ENCODE data around the gene CHCHD3. TPM values are rescaled to one million over a fixed set of nuclear protein-coding genes. Genes with fewer than 3 reads are reported as not detected.

Gene CHCHD3
- total RNA-seq, 4 donors from 2014 or later = 33.9 to 37.2 (median 35.8) TPM

- 81% methylated on average over 3 of the region's 3 CpGs for WGBS
- Histone ChIP-seq H3K9me3 (no peaks in the 10 kb centered on the region), H3K4me1 (no peaks in the 10 kb centered on the region), H3K27ac (no peak overlapping the region), H3K36me3 (no peaks in the 10 kb centered on the region), H3K27me3 (no peaks in the 10 kb centered on the region), H3K4me3 (no peak overlapping the region)
- no peak for DNase-seq (ENCODE audit: low spot score in 2 of 2)
- TF ChIP-seq EP300 (IDR thresholded peaks at IDR 0.05) (no peak), POLR2AphosphoS5 (IDR thresholded peaks at IDR 0.05) (no peak), POLR2A (IDR thresholded peaks at IDR 0.05) (no peak)
- TF ChIP-seq, protein P1, sequence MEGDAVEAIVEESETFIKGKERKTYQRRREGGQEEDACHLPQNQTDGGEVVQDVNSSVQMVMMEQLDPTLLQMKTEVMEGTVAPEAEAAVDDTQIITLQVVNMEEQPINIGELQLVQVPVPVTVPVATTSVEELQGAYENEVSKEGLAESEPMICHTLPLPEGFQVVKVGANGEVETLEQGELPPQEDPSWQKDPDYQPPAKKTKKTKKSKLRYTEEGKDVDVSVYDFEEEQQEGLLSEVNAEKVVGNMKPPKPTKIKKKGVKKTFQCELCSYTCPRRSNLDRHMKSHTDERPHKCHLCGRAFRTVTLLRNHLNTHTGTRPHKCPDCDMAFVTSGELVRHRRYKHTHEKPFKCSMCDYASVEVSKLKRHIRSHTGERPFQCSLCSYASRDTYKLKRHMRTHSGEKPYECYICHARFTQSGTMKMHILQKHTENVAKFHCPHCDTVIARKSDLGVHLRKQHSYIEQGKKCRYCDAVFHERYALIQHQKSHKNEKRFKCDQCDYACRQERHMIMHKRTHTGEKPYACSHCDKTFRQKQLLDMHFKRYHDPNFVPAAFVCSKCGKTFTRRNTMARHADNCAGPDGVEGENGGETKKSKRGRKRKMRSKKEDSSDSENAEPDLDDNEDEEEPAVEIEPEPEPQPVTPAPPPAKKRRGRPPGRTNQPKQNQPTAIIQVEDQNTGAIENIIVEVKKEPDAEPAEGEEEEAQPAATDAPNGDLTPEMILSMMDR (IDR thresholded peaks at IDR 0.05) = no peak
Observed at GRCh38 chr7:132757783-132758182, 324.1 kb downstream of the CHCHD3 start.

- no peaks in the 10 kb centered on the region for H3K36me3 ChIP-seq
- no peak for TF ChIP-seq POLR2AphosphoS5 (IDR thresholded peaks at IDR 0.05)
- TF ChIP-seq, protein P1 (IDR thresholded peaks at IDR 0.05) = no peak
Observed at GRCh38 chr7:132756484-132756990, 325.4 kb downstream of the CHCHD3 start.

GRCh38 chr7:132755538-132756483 lies 326.1 kb downstream of the CHCHD3 start:
- H3K27me3 ChIP-seq = peaks cover 5% of the 10 kb centered on the region
- H3K4me3 ChIP-seq = no peak overlapping the region
- H3K36me3 ChIP-seq = no peaks in the 10 kb centered on the region
- WGBS = 81% methylated on average over 5 of the region's 5 CpGs
- DNase-seq (ENCODE audit: low spot score in 2 of 2) = no peak
- no peaks in the 10 kb centered on the region for H3K4me1 ChIP-seq
- TF ChIP-seq EP300 (IDR thresholded peaks at IDR 0.05) = no peak
- TF ChIP-seq POLR2A (IDR thresholded peaks at IDR 0.05) = no peak
- TF ChIP-seq POLR2AphosphoS5 (IDR thresholded peaks at IDR 0.05) = no peak
- TF ChIP-seq, protein P1 (IDR thresholded peaks at IDR 0.05) = no peak
- H3K27ac ChIP-seq = no peak overlapping the region
- no peaks in the 10 kb centered on the region for H3K9me3 ChIP-seq

More at GRCh38 chr7:132756484-132756990, 325.4 kb downstream of the CHCHD3 start:
- DNase-seq (ENCODE audit: low spot score in 2 of 2) = no peak
- H3K9me3 ChIP-seq = no peaks in the 10 kb centered on the region
- no peak overlapping the region for H3K4me3 ChIP-seq
- WGBS = 77% methylated on average over 5 of the region's 5 CpGs
- no peaks in the 10 kb centered on the region for H3K27me3 ChIP-seq
- no peaks in the 10 kb centered on the region for H3K4me1 ChIP-seq
- no peak overlapping the region for H3K27ac ChIP-seq

- no peaks in the 10 kb centered on the region for H3K4me1 ChIP-seq
- H3K9me3 ChIP-seq = no peaks in the 10 kb centered on the region
- H3K27ac ChIP-seq = no peak overlapping the region
- no peak for DNase-seq (ENCODE audit: low spot score in 2 of 2)
- TF ChIP-seq, protein P1 (IDR thresholded peaks at IDR 0.05) = no peak
- TF ChIP-seq POLR2AphosphoS5 (IDR thresholded peaks at IDR 0.05) = no peak
- TF ChIP-seq POLR2A (IDR thresholded peaks at IDR 0.05) = no peak
- no peak for TF ChIP-seq EP300 (IDR thresholded peaks at IDR 0.05)
- WGBS = 95% methylated on average over 2 of the region's 2 CpGs
- H3K27me3 ChIP-seq = peaks cover 18% of the 10 kb centered on the region
- no peaks in the 10 kb centered on the region for H3K36me3 ChIP-seq
- H3K4me3 ChIP-seq = no peak overlapping the region
Observed at GRCh38 chr7:132752431-132752830, 329.5 kb downstream of the CHCHD3 start.

GRCh38 chr7:132751244-132751647 lies 330.6 kb downstream of the CHCHD3 start:
- peaks cover 18% of the 10 kb centered on the region for H3K27me3 ChIP-seq
- no peaks in the 10 kb centered on the region for H3K36me3 ChIP-seq
- no peak overlapping the region for H3K27ac ChIP-seq
- WGBS = 51% methylated on average over 8 of the region's 8 CpGs
- no peak overlapping the region for H3K4me3 ChIP-seq
- no peak for DNase-seq (ENCODE audit: low spot score in 2 of 2)
- no peaks in the 10 kb centered on the region for H3K4me1 ChIP-seq
- TF ChIP-seq POLR2AphosphoS5 (IDR thresholded peaks at IDR 0.05) (no peak), EP300 (IDR thresholded peaks at IDR 0.05) (no peak), POLR2A (IDR thresholded peaks at IDR 0.05) (no peak)
- TF ChIP-seq, protein P1 (IDR thresholded peaks at IDR 0.05) = no peak
- H3K9me3 ChIP-seq = no peaks in the 10 kb centered on the region
